Neural cell (in vitro differentiated cells): ENCODE data around the gene ACOX1. TPM values are rescaled to one million over a fixed set of nuclear protein-coding genes. Genes with fewer than 3 reads are reported as not detected.

Source experiments
- H2AFZ ChIP-seq: fragments of 200-600, 300-800 bp; sonication (generic), shearing (Covaris generic); 2 replicates; pipeline ENCODE4 v1.6.0; 2014; ENCODE audit warnings: low read depth, mild to moderate bottlenecking, antibody characterized with exemption, low read length, moderate library complexity
- H3F3A ChIP-seq: fragments of 200-600 bp; shearing (Covaris generic); 2 replicates; pipeline ENCODE4 v1.6.1; 2016; ENCODE audit warnings: mild to moderate bottlenecking, moderate library complexity, mixed read lengths, antibody characterized with exemption, low read length; ENCODE audit not compliant: insufficient read depth, poor library complexity, severe bottlenecking
- H3K27ac ChIP-seq: fragments of 200-600, 300-800 bp; sonication (generic), shearing (Covaris generic); 2 replicates; pipeline ENCODE4 v1.5.1; 2014; ENCODE audit warnings: mild to moderate bottlenecking, low read length, moderate library complexity
- H3K27me3 ChIP-seq: fragments of 300-800, 200-600 bp; sonication (generic), shearing (Covaris generic); 2 replicates; pipeline ENCODE4 v1.6.0; 2014; ENCODE audit warnings: mild to moderate bottlenecking, low read depth, low read length, moderate library complexity; ENCODE audit not compliant: insufficient read depth
- H3K36me3 ChIP-seq: fragments of 300-800, 200-600 bp; sonication (generic), shearing (Covaris generic); 2 replicates; pipeline ENCODE4 v1.5.1; 2014; ENCODE audit warnings: mild to moderate bottlenecking, antibody characterized with exemption, low read length, moderate library complexity; ENCODE audit not compliant: insufficient read depth
- H3K4me2 ChIP-seq: fragments of 300-800, 200-600 bp; sonication (generic), shearing (Covaris generic); 2 replicates; pipeline ENCODE4 v1.6.0; 2014; ENCODE audit warnings: mild to moderate bottlenecking, low read length
- H3K4me3 ChIP-seq: fragments of 300-800, 200-600 bp; sonication (generic), shearing (Covaris generic); 2 replicates; pipeline ENCODE4 v1.5.1; 2014; ENCODE audit warnings: mild to moderate bottlenecking, low read length, moderate library complexity
- H3K79me2 ChIP-seq: fragments of 200-600 bp; shearing (Covaris generic); replicated peaks from 2 replicates; pipeline ENCODE4 v1.6.0; 2014; ENCODE audit warnings: mild to moderate bottlenecking, low read length, moderate library complexity; ENCODE audit not compliant: insufficient read depth
- H3K9ac ChIP-seq: fragments of 300-800, 200-600 bp; sonication (generic), shearing (Covaris generic); 2 replicates; pipeline ENCODE4 v1.6.1; 2016; ENCODE audit warnings: mild to moderate bottlenecking, low read length, mixed read lengths
- H3K9me2 ChIP-seq: fragments of 200-600 bp; shearing (Covaris generic); 2 replicates; pipeline ENCODE4 v1.6.1; 2016; ENCODE audit warnings: mild to moderate bottlenecking, low read length, mixed read lengths; ENCODE audit not compliant: insufficient read depth
- H3K9me3 ChIP-seq: fragments of 200-600, 300-800 bp; sonication (generic), shearing (Covaris generic); 2 replicates; pipeline ENCODE4 v1.6.1; 2016; ENCODE audit warnings: mild to moderate bottlenecking, mixed run types, low read length, moderate library complexity, mixed read lengths
- H4K20me1 ChIP-seq: fragments of 200-600 bp; shearing (Covaris generic); 2 replicates; pipeline ENCODE4 v1.6.1; 2016; ENCODE audit warnings: mild to moderate bottlenecking, mixed run types; ENCODE audit not compliant: insufficient read depth
- EP300 ChIP-seq: fragments of 450-650 bp; conservative IDR thresholded peaks from 2 replicates; pipeline ENCODE4 v1.6.1; 2014; ENCODE audit warnings: antibody characterized with exemption, mild to moderate bottlenecking, moderate library complexity; ENCODE audit not compliant: poor library complexity, severe bottlenecking
- EZH2 ChIP-seq: fragments of 200-600, 300-800 bp; shearing (Covaris generic), sonication (generic); IDR thresholded peaks from 2 replicates; pipeline ENCODE4 v1.6.1; 2014; ENCODE audit warnings: antibody characterized with exemption, low read length, borderline replicate concordance, mild to moderate bottlenecking; ENCODE audit not compliant: insufficient read depth, poor library complexity, severe bottlenecking
- MXI1 ChIP-seq: fragments of 450-650 bp; conservative IDR thresholded peaks from 2 replicates; pipeline ENCODE4 v1.6.1; 2014; ENCODE audit warnings: antibody characterized with exemption, mild to moderate bottlenecking; ENCODE audit not compliant: poor library complexity, severe bottlenecking
- POLR2AphosphoS5 ChIP-seq: IDR thresholded peaks from 2 replicates; pipeline ENCODE4 v1.6.1; 2012
- RAD21 ChIP-seq: fragments of 450-650 bp; conservative IDR thresholded peaks from 2 replicates; pipeline ENCODE4 v1.6.1; 2014; ENCODE audit warnings: antibody characterized with exemption, mild to moderate bottlenecking, moderate library complexity
- SMC3 ChIP-seq: fragments of 450-650 bp; conservative IDR thresholded peaks from 2 replicates; pipeline ENCODE4 v1.6.1; 2014; ENCODE audit warnings: antibody characterized with exemption, mild to moderate bottlenecking, moderate library complexity; ENCODE audit not compliant: poor library complexity
- TAF1 ChIP-seq: IDR thresholded peaks from 2 replicates; pipeline ENCODE4 v1.6.1; 2012; ENCODE audit warnings: low read depth
- polyA plus RNA-seq: library from polyadenylated mRNA; depleted of rRNA; stranded (reverse); fragments of >200 nt; gene quantifications from 2 replicates; pipeline ENCODE4 v1.2.3, GENCODE V29; 2014
- TF ChIP-seq, protein P1 (sequence below): fragments of 450-650 bp; IDR thresholded peaks from 2 replicates; pipeline ENCODE4 v1.5.1; 2014; ENCODE audit warnings: antibody characterized with exemption, mild to moderate bottlenecking, moderate library complexity; ENCODE audit not compliant: poor library complexity, severe bottlenecking
- TF ChIP-seq, protein P2 (sequence below): IDR thresholded peaks from 2 replicates; pipeline ENCODE4 v1.6.1; 2012; ENCODE audit warnings: borderline replicate concordance

Gene ACOX1
- polyA plus RNA-seq, 1 donor from 2014 or later: 31.2 TPM

DNA sequence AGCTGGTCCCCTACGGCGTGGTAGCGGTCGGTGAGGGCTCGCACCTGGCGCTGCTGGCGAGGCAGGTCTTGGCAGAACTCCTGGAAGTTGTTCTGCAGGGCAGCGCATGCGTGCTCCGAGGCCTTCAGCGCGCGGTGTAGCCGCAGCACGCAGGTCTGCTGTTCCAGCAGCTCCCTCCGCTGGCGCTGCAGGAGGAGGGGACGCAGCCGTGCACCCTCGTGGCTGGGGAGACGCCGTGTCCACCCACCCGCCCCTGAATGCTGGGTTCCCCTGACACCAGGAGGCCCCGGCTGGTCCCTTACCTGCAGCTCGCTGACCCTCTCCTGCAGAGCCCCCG is 35.9 kb upstream of the ACOX1 start:
- Histone ChIP-seq H3K4me3 (no peak overlapping the region), H3K9ac (no peak overlapping the region), H3K27ac (no peak overlapping the region), H3K27me3 (no peaks in the 10 kb centered on the region), H3F3A (no peaks in the 10 kb centered on the region), H3K36me3 (no peaks in the 10 kb centered on the region), H4K20me1 (no peaks in the 10 kb centered on the region), H3K79me2 (no peaks in the 10 kb centered on the region), H3K4me2 (no peak overlapping the region), H3K9me2 (no peaks in the 10 kb centered on the region), H3K9me3 (no peaks in the 10 kb centered on the region), H2AFZ (no peak overlapping the region)
- TF ChIP-seq MXI1: no peak
- TF ChIP-seq, protein P1, sequence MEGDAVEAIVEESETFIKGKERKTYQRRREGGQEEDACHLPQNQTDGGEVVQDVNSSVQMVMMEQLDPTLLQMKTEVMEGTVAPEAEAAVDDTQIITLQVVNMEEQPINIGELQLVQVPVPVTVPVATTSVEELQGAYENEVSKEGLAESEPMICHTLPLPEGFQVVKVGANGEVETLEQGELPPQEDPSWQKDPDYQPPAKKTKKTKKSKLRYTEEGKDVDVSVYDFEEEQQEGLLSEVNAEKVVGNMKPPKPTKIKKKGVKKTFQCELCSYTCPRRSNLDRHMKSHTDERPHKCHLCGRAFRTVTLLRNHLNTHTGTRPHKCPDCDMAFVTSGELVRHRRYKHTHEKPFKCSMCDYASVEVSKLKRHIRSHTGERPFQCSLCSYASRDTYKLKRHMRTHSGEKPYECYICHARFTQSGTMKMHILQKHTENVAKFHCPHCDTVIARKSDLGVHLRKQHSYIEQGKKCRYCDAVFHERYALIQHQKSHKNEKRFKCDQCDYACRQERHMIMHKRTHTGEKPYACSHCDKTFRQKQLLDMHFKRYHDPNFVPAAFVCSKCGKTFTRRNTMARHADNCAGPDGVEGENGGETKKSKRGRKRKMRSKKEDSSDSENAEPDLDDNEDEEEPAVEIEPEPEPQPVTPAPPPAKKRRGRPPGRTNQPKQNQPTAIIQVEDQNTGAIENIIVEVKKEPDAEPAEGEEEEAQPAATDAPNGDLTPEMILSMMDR: no peak
- no peak for TF ChIP-seq RAD21
- TF ChIP-seq, protein P2, sequence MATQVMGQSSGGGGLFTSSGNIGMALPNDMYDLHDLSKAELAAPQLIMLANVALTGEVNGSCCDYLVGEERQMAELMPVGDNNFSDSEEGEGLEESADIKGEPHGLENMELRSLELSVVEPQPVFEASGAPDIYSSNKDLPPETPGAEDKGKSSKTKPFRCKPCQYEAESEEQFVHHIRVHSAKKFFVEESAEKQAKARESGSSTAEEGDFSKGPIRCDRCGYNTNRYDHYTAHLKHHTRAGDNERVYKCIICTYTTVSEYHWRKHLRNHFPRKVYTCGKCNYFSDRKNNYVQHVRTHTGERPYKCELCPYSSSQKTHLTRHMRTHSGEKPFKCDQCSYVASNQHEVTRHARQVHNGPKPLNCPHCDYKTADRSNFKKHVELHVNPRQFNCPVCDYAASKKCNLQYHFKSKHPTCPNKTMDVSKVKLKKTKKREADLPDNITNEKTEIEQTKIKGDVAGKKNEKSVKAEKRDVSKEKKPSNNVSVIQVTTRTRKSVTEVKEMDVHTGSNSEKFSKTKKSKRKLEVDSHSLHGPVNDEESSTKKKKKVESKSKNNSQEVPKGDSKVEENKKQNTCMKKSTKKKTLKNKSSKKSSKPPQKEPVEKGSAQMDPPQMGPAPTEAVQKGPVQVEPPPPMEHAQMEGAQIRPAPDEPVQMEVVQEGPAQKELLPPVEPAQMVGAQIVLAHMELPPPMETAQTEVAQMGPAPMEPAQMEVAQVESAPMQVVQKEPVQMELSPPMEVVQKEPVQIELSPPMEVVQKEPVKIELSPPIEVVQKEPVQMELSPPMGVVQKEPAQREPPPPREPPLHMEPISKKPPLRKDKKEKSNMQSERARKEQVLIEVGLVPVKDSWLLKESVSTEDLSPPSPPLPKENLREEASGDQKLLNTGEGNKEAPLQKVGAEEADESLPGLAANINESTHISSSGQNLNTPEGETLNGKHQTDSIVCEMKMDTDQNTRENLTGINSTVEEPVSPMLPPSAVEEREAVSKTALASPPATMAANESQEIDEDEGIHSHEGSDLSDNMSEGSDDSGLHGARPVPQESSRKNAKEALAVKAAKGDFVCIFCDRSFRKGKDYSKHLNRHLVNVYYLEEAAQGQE: no peak
- no peak for TF ChIP-seq EZH2
- no peak for TF ChIP-seq TAF1
- no peak for TF ChIP-seq SMC3
- no peak for TF ChIP-seq POLR2AphosphoS5
- no peak for TF ChIP-seq EP300

DNA sequence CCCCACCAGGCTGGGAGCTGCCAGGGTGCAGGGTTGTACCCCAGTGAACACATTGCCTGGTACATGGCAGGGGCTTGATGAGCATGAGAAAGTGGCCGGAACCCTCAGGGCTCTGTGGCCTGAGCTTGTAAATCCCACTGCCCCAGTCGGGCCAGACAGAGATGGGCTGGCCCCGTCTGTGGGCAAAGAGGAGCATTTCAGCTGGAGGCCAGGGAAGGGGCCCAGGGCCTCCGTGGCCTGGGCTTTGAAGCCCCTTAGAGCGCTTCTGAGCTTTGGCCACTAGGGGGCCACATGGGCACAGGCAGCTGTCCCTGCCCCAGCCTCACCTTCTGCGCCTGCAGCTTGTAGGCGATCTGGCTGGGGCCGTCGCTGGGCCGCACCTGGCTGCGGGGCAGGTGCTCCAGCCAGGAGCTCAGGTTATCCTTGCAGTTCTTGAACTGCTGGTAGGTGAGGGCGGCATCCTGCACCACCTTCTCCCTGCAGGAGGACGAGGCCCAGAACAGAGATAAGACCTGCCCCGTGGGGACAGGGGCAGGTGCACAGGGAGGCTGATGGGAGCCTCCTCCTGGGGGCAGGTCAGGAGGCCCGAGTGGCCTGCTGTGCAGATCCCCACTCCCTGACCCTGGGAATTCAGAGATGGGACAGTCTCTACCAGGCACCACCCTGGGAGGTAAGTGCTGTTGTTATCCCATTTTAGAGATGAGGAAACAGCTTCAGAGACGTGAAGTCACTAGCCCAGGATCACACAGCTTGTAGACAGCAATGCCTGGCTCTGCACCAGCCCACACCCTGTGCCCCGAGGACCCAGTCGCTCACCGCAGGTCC is 35.3 kb upstream of the ACOX1 start:
- Histone ChIP-seq H4K20me1 (no peaks in the 10 kb centered on the region), H2AFZ (no peak overlapping the region), H3K36me3 (no peaks in the 10 kb centered on the region), H3K9ac (peak overlapping the region; percentile 12), H3K27me3 (no peaks in the 10 kb centered on the region), H3K9me3 (no peaks in the 10 kb centered on the region), H3K9me2 (no peaks in the 10 kb centered on the region), H3F3A (no peaks in the 10 kb centered on the region), H3K4me3 (no peak overlapping the region), H3K4me2 (no peak overlapping the region), H3K79me2 (no peaks in the 10 kb centered on the region), H3K27ac (no peak overlapping the region)
- TF ChIP-seq, protein P2: no peak
- TF ChIP-seq SMC3 (peak; percentile 85), MXI1 (no peak), POLR2AphosphoS5 (no peak), RAD21 (peak; percentile 87), EP300 (no peak), EZH2 (no peak)
- TF ChIP-seq, protein P1: peak; percentile 95
